ENCODE measurements around the gene ADCY5.

DNA sequence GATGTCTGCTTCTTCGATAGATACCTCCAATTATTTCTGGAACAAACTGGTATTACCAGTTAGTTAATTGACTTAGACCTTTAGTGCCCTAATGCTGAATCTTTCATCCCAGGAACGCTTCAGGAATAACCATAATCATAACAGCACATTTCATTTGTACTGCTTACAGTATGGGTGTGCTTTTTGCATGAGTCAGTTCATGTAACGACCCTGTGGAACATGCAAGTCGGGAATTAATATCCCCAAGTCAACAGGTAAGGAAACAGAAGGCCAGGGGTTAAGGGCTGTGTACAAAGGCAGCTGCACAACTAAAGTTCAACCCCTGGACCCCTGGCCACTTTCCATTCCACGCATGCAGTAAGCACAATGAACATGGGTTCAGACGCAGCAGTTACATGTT lies 49.2 kb downstream of the ADCY5 start:
- TF ChIP-seq POLR2A (IDR thresholded peaks at IDR 0.05): no peak
- TF ChIP-seq CTCF (IDR thresholded peaks at IDR 0.05): no peak

Data from lower leg skin (tissue), 3 donors.